Cardiac fibroblast (primary cell): ENCODE results near the gene PPP6R2.

Source experiments
- DNase-seq, 2 donors: peaks; one replicate each; pipeline versions ENCODE4 v3.0.0 to v3.0.0-alpha.2; 2010; ENCODE audit warnings: low read depth in 2 of 2
- H3K4me3 ChIP-seq, 2 donors: replicated peaks in 1 of 2; 1 replicate in 1 of 2; 2 replicates in 1 of 2; pipeline ENCODE4 v1.5.1; 2011; ENCODE audit warnings: low read depth in 2 of 2, low read length in 2 of 2, mild to moderate bottlenecking in 2 of 2, moderate library complexity in 1 of 2
- CTCF ChIP-seq: IDR thresholded peaks from one replicate; pipeline ENCODE4 v1.5.1; 2011; ENCODE audit warnings: low read depth, mild to moderate bottlenecking, low read length, inconsistent platforms

PPP6R2 gene

GRCh38 chr22:50456026-50456425, 112.9 kb downstream of the PPP6R2 start:
- no peak overlapping the region for H3K4me3 ChIP-seq
- no peak for TF ChIP-seq CTCF
- no peak for DNase-seq

- peak; percentile 9 for TF ChIP-seq CTCF
Observed at GRCh38 chr22:50456466-50457234, 113.5 kb downstream of the PPP6R2 start.

GRCh38 chr22:50459016-50459415, 115.9 kb downstream of the PPP6R2 start:
- DNase-seq, result no peak
- no peak for TF ChIP-seq CTCF
- no peak overlapping the region for H3K4me3 ChIP-seq

More at GRCh38 chr22:50456466-50457234, 113.5 kb downstream of the PPP6R2 start:
- H3K4me3 ChIP-seq, result no peak overlapping the region
- no peak for DNase-seq

- no peak for DNase-seq
- no peak for TF ChIP-seq CTCF
- H3K4me3 ChIP-seq, result no peak overlapping the region
Observed at GRCh38 chr22:50459496-50460140, 116.5 kb downstream of the PPP6R2 start.

- no peak overlapping the region for H3K4me3 ChIP-seq
- no peak for DNase-seq
- no peak for TF ChIP-seq CTCF
Observed at GRCh38 chr22:50460938-50461337, 117.8 kb downstream of the PPP6R2 start.

GRCh38 chr22:50461536-50461935, 118.4 kb downstream of the PPP6R2 start:
- no peak for DNase-seq
- no peak for TF ChIP-seq CTCF
- H3K4me3 ChIP-seq, result no peak overlapping the region
